Right lobe of liver (tissue), 4 donors: ENCODE results near the gene ZBTB21.

Source experiments
- CTCF ChIP-seq, 4 donors: fragments of 200-600 bp in 3 of 4; fragments of 450-650 bp in 1 of 4; IDR thresholded peaks; one replicate each; pipeline versions ENCODE4 v1.5.1 to v1.8.0; 2016 to 2022; ENCODE audit warnings: antibody characterized with exemption in 4 of 4, mild to moderate bottlenecking in 2 of 4
- POLR2A ChIP-seq: fragments of 450-650 bp; IDR thresholded peaks from one replicate; pipeline ENCODE4 v1.6.1; 2017; ENCODE audit warnings: antibody characterized with exemption, mild to moderate bottlenecking
- donor health status: DM: no; HTN: no; CAD: no.
- donor health status: DM: no; HTN: no; CAD: no.
- donor health status: DM: no; HTN: yes; CAD: no.

- TF ChIP-seq CTCF (IDR thresholded peaks at IDR 0.05) (no peak), POLR2A (no peak)
Measured at GRCh38 chr21:41980561-41980960, 29.6 kb downstream of the ZBTB21 start.
